HEK293T (cell line): ENCODE results near the gene TUB.

Experiments
- BHLHE40 ChIP-seq: fragments of 450-650 bp; IDR thresholded peaks from 2 replicates; pipeline ENCODE4 v1.6.1; 2016; ENCODE audit warnings: mild to moderate bottlenecking, moderate library complexity, borderline replicate concordance
- ELF4 ChIP-seq: fragments of 450-650 bp; IDR thresholded peaks from 2 replicates; pipeline ENCODE4 v1.6.1; 2017; ENCODE audit warnings: antibody characterized with exemption
- FOXA1 ChIP-seq: fragments of 450-650 bp; IDR thresholded peaks from 2 replicates; pipeline ENCODE4 v1.6.1; 2016; ENCODE audit warnings: mild to moderate bottlenecking
- FOXK2 ChIP-seq: fragments of 450-650 bp; IDR thresholded peaks from 2 replicates; pipeline ENCODE4 v1.6.1; 2016; ENCODE audit warnings: mild to moderate bottlenecking
- FOXM1 ChIP-seq: fragments of 450-650 bp; IDR thresholded peaks from 2 replicates; pipeline ENCODE4 v1.6.1; 2017; ENCODE audit warnings: mild to moderate bottlenecking, borderline replicate concordance
- HDGF ChIP-seq: fragments of 450-650 bp; IDR thresholded peaks from 2 replicates; pipeline ENCODE4 v1.6.1; 2017; ENCODE audit warnings: antibody characterized with exemption, borderline replicate concordance
- NFRKB ChIP-seq: fragments of 450-650 bp; IDR thresholded peaks from 2 replicates; pipeline ENCODE4 v1.6.1; 2016; ENCODE audit warnings: mild to moderate bottlenecking, moderate library complexity
- SP1 ChIP-seq: fragments of 450-650 bp; IDR thresholded peaks from 2 replicates; pipeline ENCODE4 v1.6.1; 2017
- SUZ12 ChIP-seq: fragments of 450-650 bp; IDR thresholded peaks from 2 replicates; pipeline ENCODE4 v1.6.1; 2016; ENCODE audit warnings: mild to moderate bottlenecking
- ZNF384 ChIP-seq: fragments of 450-650 bp; IDR thresholded peaks from 2 replicates; pipeline ENCODE4 v1.6.1; 2016

DNA sequence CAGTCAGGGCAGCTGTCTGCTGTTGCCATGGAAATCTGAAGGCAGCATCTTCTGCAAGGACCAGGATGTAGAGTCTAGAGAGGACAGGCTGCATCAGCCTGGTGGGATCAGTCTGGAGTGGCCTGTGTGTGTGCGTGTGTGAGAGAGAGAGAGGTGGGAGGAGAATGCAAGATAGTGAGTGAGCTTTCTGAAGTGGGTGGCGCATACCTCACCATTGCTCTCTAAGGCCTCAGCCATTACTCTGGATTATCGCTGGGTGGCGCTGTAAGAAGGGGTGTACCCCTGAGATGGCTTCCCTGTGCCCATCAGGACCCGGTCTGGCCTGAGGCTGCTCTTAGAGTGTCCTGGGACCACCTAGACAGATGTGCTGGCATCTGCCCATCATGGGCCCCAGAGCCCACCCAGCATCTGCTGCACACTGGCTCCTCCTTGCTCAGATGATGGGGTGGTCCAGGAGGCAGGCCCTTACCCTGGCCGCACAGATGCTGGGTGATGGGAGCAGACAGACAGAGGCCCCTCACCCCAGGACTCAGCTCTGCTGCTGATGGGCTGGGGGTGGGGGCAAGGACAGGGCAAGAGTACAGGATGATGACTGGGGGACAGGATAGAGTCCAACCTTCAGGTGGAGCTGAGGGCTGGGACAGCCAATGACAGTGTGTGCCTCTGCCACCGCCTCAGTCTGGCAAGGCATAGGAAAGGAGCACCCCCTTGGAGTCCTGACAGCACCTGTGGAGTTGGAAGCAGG lies 25.7 kb upstream of the TUB start:
- no peak for TF ChIP-seq ZNF384
- no peak for TF ChIP-seq SP1
- no peak for TF ChIP-seq NFRKB
- TF ChIP-seq FOXM1, result no peak
- TF ChIP-seq SUZ12, result no peak
- no peak for TF ChIP-seq BHLHE40
- no peak for TF ChIP-seq FOXA1
- TF ChIP-seq ELF4, result no peak
- no peak for TF ChIP-seq HDGF
- TF ChIP-seq FOXK2, result no peak
